GM18858 (cell line): ENCODE results near the gene SULT1C4.

Source experiments
- ATAC-seq: cut with Tn5 transposase; IDR thresholded peaks from one replicate; pipeline ENCODE4 v1.9.1; 2021; ENCODE audit not compliant: unreplicated experiment

SULT1C4 gene

DNA sequence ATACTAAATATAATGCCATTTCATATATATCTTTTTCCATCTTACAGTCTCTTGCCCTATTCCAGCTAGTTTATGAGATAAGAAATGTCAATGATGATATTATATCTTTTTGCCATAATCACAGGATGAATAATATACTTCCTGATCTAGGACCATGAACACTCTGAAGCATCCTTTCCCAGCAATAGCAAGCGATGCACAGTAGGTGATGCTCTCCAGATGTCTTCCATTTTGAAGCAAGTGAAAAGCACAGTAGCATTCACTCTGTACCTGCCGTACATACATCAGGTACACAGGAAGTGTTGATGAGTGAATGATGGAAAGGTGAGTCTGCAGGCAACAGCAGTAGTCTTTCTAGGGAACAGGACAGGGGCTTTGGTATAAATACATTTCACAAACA is 8.6 kb upstream of the SULT1C4 start:
- no peak for ATAC-seq

DNA sequence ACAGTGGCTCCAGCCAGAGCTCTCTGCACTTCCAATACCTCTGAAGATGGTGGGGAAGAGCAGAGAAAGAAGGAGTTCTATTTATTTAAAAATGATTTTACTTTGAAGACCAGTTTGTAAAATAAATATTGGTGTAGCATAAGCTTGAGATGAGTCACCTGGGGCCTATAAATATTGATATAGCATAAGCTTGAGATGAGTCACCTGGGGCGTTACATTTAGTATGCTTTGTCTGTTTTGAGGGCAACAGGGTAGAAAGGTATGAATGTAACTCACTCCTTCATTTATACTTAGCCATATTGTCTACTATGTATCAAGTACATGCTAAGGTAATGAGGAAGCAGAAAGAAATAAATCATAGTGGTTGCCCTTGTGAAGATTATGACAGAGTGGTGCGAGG is 7.7 kb upstream of the SULT1C4 start:
- ATAC-seq: no peak

DNA sequence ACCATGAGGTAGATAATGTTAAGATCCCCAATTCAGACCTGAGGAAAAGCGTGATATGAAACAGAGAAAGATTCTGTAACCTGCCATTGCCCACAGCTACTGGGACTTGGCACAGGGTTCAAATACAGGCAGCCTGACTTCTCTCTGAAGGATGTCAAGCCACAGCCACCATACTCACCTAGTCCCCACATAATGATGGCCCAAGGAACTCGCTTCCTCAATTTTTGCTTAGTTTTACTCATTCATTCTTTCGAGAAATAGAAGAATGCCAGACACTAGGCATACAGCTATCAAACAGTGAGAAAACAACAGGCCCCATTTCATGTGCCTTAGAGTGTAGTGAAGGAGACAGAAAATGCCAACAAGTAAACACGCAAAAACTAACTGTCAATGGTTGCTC is 980 bp upstream of the SULT1C4 start:
- ATAC-seq: no peak

DNA sequence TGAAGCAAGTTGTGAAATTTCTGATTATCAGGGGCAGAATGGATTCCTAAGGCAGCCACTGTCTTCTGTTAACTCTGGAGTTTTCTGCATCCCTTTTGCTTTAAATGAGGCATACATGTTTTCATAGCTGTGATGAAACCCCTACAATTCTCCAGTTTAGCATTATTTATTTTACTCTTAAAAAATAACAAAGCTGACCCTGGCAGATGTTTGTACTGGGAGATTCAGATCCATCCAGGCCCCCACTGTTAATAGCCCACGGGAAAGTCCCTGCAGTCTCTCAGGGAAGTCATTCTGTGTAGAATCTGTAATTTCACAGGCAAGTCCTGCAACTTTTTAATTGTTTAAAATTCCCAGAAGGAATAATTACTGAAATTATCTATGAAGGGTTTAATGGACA is 353 bp upstream of the SULT1C4 start:
- ATAC-seq: no peak

DNA sequence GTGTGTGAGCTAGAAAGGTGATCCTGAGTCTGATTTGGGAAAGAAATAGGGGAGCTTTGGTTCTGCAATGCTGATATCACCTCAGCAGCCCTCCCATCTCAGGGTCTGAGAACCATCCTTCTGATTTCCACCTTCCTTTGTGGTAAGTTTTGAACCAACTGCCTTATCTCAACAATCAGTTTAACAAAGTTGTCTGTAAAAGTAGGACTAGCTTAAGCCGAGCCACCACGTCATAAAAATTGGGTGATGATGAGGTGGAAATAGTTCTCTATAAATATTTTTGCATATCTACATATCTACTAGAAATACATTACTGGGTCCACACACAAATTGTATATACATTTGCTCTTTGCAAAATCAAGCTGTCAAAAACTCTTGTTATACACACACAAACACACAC is 1.1 kb downstream of the SULT1C4 start:
- no peak for ATAC-seq

DNA sequence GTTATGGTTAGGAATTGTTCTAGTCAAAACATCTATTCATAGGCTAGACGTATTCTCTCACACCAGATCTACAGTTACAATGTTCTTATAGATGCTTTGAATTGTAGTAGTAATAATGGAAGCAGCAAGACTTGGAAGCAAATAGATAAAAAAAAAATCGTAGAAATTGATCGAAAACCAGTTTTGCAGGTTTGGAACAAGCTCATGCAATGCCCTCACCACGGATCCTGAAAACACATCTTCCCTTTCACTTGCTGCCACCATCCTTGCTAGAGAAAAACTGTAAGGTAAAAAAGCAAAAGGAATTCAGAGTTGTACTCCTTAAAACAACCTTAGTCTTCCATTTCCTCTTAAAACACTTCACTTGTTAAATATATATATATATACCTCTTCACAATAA is 4.4 kb downstream of the SULT1C4 start:
- no peak for ATAC-seq

DNA sequence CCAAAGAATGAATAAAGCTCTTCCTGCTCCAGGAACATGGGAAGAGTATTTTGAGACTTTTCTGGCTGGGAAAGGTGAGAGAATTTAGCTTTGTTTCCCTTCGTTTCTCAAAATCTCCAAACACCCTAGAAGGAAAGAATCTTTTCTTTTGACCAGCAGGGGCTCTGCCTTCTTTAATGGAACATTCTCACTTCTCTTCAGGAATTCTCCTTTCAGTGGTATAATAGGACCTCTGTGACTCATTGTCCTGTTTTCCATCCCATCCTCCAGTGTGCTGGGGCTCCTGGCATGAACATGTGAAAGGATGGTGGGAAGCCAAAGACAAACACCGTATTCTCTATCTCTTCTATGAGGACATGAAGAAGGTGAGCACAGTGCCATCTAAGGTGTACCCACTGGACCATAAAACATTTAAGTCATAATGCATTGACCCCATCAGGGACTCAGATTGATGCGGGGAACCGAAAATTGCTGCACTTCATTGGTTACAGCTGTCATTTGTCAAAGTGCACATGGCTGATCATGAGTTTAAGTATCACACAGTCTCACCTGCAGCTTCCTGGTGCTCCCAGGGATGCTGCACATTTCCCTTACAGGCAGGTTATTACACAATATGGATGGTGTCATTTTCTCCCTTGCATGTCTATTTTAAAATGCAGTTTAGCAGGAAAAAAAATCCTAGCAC is 5.5 kb downstream of the SULT1C4 start:
- ATAC-seq: no peak

DNA sequence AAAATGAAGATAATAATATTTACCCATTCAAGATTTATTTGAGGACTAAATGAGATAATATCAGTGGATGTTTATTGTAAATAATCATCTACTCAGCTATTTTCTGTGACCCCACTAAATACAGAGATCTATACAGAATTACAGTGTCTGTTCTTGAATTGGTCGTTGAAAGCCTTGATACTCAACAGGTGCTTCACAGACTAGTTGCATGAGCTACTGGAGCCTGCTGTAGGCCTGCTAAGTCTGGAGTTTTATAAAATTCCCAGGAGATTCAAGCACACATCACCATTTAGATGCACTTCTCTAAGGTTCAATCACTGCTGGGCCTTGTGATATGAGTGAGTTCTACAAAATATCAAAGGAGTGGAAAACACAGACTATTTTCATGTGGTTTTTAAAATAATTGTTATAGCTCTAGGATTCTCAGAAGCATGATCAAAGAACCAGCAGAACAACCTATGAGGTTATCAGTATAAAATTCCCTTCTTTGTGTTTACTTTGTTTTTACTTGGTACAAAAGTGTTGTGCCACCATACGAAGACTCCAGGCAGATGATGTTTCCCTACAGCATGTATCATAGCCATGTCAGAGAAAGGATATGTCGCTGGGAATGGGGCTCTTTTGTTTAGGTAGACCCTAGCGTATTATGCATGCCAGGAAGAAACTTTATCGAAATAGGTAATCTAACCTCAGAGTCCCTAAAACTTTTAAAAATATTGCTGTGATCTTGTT is 7.1 kb downstream of the SULT1C4 start:
- ATAC-seq: no peak

DNA sequence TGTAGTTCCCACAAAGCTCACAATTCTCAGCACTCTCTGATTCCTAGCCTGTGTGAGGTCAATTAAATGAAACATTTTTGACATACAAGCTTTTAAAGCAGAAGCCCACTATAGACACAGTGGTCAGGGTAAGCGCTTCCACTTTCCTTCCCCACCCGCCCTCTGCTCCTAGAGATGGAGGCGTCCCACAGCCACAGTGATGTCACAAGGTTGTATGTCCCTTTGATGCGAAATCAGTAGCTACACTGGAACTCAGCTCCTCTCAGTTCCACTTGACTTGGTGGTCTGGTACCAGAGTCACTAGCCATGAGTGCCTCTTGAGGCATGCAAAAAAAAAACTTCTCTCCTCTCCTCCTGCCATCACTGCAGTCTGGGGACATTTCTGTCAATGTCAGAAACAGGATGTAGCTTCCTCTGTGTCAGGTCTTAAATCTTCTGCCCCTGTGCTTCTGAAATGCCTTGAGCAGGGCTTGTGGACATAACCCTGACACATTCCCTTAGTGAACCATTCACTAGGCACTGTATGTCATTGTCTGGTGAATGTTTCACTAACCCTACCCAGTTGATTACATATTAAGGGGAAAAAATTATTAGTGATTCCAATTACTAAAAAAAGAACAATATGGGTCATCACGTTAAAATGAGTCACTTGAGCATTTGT is 7.8 kb downstream of the SULT1C4 start:
- ATAC-seq: peak; percentile 66

DNA sequence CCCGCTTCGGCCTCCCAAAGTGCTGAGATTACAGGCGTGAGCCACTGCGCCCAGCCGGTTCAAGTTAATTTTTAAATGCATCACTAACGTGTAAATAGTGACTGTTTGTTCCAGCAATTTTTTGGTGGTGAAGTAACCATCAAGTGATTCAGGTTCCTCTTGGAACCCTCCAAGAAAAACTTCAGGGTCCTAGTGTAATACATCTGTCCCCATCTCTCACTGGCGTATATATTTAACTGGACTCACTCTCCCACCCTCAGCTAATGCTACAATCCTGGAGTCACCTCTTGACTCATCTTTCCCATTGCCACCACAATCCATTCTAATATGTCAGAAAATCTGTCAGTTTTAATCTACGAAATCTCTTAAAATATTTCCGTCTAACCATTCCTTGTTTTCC is 10.3 kb downstream of the SULT1C4 start:
- no peak for ATAC-seq

DNA sequence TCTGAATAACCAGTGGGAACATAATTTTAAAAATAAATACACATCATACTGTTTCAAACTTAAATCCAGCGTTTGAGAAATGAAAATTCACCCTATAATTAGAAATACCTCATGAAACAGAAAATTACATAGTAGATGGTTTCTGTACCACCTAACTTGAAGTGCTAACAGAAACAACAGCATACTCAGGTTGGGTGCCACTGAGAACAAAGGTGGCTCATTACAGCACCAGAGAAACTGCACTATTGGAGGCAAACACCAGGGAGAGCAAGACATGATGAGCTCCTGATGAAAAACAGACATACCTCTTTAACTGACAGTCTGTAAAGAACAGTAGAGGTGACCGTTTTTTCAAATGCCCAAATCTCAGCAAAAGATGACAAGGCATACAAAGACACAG is 12.6 kb downstream of the SULT1C4 start:
- ATAC-seq: no peak

DNA sequence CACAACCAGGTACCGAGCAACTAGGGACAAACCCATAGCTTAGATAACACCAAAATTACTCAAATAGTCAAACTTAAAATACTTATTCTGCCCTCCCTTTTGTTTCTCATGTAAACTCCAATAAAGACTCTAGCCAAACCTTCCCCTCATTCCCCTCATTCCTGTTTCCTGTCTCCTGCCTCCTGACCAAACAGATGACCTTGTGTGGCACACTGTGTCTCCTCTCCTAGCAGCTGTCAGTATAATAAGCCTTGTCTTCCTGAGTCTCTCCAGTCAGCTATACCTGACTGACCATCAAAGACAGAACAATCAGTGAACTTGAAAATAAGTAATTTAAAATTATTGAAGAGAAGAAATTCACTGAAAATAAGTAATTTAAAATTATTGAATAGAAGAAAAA is 14.3 kb downstream of the SULT1C4 start:
- ATAC-seq: no peak

DNA sequence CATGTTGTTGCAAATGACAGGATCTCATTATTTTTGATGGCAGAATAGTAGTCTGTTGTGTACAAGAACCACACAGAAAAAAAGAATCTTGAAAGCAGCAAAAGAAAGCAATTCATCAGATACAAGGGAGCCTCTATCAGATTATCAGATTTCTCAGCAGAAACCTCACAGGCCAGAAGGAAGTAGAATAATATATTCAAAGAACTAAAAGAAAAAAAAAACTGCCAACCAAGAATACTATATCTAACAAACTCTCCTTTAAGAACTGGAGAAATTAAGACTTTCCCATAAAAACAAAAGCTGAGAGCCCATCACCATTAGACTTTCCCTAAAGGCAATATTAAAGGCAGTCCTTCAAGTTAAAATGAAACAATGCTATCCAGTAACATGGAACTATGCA is 15.4 kb downstream of the SULT1C4 start:
- ATAC-seq: no peak

DNA sequence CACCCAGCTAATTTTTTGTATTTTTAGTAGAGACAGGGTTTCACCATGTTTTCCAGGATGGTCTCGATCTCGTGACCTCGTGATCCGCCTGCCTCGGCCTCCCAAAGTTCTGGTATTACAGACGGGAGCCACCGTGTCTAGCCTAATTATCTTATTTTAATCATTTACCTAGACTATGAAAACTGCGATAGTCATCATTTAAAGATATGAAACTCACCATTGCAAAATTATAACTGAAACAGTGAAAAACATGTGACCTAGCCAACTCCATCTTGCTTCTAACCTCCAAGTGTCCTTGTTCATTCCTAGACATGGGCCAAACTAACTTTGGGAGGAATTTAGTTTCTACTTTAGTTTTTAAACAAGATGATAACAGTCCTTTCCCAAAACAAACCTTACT is 17.4 kb downstream of the SULT1C4 start:
- ATAC-seq: no peak

DNA sequence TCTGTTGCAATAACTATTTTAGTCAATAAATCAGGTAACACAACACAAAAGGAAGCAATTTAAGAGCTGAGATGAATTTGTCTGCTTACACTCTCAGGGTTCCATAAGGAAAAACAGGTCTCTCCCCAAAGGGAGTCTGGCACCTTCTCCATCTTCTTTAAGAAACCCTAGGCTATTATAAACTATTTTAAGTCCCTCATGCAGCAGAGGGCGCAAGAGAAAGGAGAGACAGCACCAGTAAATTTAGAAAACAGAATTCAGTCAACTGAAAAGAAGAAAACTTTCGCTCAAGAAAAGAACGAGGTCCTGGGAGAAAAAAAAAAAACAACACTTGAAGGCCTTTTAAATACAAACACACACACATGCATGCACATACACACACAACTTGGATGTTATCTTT is 19.1 kb downstream of the SULT1C4 start:
- no peak for ATAC-seq

DNA sequence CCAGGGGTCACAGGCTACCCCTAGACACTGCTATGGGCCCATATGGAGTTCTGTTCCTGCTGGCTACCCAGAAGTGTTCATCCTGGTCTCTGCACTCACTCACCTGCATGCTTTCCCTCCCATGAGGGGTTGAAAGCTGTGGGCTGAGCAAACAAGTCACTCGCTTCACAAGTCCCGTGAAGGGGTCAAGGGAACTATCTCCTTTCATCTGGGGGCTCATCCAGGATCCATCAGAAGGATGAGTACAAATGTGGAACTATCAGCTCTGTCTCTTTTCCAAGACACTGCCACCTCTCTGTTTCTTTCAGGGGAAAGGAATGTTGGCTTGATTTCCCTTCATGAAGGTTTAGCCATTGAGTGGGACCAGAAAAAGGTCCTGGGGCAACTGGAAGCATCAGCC is 21.7 kb downstream of the SULT1C4 start:
- no peak for ATAC-seq

DNA sequence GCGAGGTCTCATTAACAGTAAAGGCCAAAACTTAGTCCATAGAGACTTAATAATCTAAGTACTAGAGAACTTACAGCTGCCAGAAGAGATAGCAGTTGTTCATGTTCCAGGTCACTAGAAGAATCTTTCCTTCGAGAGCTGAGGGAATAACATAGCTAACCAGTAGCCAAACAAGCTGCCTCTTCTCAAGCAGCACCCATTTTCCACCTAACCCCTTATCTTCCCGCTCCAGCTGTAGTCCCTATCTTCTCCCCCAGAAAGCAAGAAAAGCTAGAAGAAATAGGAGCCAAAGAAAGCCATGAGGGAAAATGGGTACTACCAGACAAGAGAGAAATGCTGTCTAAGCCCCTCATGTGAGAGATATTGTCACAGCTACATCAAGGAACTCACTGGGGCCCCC is 24.0 kb downstream of the SULT1C4 start:
- ATAC-seq: no peak

DNA sequence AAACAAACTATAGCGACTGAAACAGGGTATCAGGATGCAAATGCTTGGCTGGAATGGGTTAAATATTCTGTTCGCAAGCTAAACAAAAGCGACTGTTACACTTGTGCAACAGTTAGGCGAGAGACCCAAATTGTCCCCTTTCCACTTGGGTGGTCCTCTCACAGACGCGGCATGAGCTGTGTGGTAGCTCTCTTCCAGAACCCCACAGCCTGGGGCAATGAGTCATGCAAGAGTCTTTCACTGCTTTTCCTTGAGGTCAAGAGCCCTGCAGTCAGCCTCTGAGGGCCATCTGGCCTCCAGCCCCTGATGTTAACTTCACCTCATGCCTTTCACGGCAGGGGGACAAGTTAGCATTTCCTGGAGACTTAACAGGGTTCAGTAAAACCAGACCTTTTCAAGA is 25.7 kb downstream of the SULT1C4 start:
- ATAC-seq: no peak

DNA sequence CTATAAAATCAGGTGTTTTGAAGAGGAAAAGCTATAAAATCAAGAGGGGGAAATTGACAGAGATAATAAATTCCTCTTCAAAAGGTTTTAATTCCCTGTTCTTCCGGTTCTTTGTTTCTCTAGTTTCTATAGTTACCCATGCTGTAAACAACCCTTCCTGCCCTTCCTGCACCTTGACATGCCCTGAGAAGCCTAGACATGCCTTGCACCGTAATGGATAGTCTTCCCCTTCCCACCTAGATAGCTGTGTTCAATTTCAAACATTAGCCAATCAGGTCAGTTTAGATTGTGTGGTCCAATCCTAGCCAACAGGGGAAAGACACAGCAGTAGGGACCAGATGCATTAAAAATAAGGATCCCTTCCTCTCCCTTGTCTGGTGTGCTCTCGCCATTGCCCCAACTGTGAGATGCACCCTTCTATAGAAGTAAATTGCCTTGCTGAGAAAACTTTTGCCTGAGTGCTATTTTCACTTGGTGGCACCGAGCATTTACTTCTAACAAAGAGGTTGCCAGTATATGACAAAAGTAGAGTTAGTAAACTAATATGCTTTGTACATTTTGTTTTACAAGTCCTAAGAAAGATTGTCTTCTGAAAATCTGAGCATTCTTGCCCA is 27.1 kb downstream of the SULT1C4 start:
- ATAC-seq: no peak

DNA sequence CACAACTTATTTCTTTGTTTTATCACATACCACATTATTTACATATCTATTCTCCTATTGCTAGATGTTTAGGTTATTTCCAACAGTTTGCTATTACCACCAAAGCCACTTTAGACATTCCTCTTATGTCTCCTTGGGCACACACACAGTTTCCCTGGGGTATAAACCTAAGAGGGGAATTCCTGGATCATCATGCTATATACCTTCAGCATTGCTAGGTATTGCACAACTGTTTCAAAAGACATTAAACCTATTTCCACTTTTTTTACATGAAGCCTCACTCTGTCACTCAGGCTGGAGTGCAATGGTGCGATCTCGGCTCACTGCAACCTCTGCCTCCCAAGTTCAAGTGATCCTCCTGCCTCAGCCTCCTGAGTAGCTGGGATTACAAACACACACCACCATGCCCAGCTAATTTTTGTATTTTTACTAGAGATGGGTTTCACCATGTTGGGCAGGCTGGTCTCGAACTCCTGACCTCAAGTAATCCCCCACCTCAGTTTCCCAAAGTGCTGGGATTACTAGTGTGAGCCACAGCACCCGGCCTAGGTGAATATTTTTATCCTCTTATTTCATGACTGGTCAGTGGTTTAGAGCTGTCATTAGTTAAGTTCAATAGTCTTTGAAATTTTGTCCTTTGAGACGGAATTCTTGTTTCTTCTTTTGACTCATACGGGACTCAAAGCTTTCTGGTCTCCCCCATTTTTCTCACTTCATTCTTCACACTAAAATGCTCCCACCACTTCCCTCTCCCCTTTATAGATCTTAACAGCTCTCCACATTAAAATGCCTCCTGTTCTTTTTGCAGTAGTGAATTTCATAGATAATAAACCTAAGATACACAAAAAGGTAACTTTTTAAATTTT is 30.3 kb downstream of the SULT1C4 start:
- no peak for ATAC-seq

DNA sequence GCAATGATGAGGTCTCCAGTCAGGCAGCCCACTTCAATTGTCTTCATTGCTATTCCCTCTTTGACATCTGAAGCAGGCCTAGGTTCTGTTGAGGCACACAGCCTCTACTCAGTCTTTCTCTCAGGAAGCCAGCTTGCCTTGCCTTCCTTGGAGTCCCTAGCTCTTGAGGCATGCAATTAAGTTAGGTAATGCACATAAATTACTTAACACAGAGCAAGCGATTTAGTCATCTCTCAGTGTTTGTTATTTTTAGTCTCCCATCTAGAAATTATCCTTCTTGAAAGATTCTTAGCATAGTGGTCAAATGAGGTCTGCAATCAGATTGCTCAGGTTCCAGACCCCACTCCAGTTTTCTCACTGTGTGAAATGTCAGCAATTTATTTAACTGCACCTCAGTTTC is 32.0 kb downstream of the SULT1C4 start:
- ATAC-seq: no peak
